Measurements from ENCODE around the gene GSKIP.

DNA sequence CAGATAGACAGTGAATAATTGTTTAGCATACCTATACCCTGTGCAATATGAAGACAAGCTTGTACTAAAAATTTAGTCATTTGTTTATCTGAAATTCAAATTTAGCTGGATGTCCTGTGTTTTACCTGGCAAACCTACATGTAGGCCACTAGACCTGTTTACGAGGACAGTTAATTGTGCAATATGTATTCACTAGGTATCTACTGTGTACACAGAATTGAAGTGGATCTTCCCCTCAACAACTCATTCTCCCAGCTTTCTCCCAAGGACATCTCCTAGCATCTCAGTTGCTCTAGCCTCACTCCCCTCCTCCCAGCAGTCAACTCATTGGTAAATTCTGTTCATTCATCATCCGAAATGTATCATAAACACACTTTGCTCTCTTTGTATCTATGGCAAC is 53.9 kb downstream of the GSKIP start:
- TF ChIP-seq, protein P1, sequence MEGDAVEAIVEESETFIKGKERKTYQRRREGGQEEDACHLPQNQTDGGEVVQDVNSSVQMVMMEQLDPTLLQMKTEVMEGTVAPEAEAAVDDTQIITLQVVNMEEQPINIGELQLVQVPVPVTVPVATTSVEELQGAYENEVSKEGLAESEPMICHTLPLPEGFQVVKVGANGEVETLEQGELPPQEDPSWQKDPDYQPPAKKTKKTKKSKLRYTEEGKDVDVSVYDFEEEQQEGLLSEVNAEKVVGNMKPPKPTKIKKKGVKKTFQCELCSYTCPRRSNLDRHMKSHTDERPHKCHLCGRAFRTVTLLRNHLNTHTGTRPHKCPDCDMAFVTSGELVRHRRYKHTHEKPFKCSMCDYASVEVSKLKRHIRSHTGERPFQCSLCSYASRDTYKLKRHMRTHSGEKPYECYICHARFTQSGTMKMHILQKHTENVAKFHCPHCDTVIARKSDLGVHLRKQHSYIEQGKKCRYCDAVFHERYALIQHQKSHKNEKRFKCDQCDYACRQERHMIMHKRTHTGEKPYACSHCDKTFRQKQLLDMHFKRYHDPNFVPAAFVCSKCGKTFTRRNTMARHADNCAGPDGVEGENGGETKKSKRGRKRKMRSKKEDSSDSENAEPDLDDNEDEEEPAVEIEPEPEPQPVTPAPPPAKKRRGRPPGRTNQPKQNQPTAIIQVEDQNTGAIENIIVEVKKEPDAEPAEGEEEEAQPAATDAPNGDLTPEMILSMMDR (IDR thresholded peaks at IDR 0.05) = no peak
- TF ChIP-seq EZH2phosphoT487 (IDR thresholded peaks at IDR 0.05) = no peak

Data from neural progenitor cell (in vitro differentiated cells).